H1 (cell line): ENCODE results near the gene DNAH10. TPM values are rescaled to one million over a fixed set of nuclear protein-coding genes. Genes with fewer than 3 reads are reported as not detected.

Experiments
- ATF2 ChIP-seq: IDR thresholded peaks from 2 replicates; pipeline ENCODE4 v1.6.1; 2012; ENCODE audit warnings: low read length, inconsistent platforms
- CBX5 ChIP-seq: fragments of 300-800, 300-1000 bp; sonication (generic); IDR thresholded peaks from 2 replicates; pipeline ENCODE4 v1.7.1; 2016; ENCODE audit warnings: antibody characterized with exemption, low read length, low read depth
- CBX8 ChIP-seq: fragments of 300-800, 300-1000 bp; sonication (generic); IDR thresholded peaks from 2 replicates; pipeline ENCODE4 v1.7.1; 2016; ENCODE audit warnings: low read depth, low read length, borderline replicate concordance
- GABPA ChIP-seq: IDR thresholded peaks from 2 replicates; pipeline ENCODE4 v1.6.1; 2011; ENCODE audit warnings: mild to moderate bottlenecking, low read length, moderate library complexity, borderline replicate concordance; ENCODE audit not compliant: insufficient read depth
- MAFK ChIP-seq: IDR thresholded peaks from 2 replicates; pipeline ENCODE4 v1.6.1; 2012; ENCODE audit warnings: low read depth, mild to moderate bottlenecking, improper control_type of control experiment, low read length
- SIN3A ChIP-seq, 2 experiments: IDR thresholded peaks in 1 of 2; conservative IDR thresholded peaks in 1 of 2; 2 replicates each; pipeline ENCODE4 v1.6.1; 2011 to 2012; ENCODE audit warnings: low read length in 2 of 2, improper control_type of control experiment in 1 of 2, low read depth in 1 of 2, mild to moderate bottlenecking in 1 of 2
- TEAD4 ChIP-seq: IDR thresholded peaks from 2 replicates; pipeline ENCODE4 v1.6.1; 2012; ENCODE audit warnings: low read depth, low read length, inconsistent platforms, mixed read lengths
- polyA plus RNA-seq, 7 experiments: library from polyadenylated mRNA; depleted of rRNA in 3 of 7; stranded (reverse) in 5 of 7; unstranded in 2 of 7; fragments of >200 nt in 5 of 7; fragments of 200-250 nt in 2 of 7; gene quantifications; 1 replicate in 5 of 7; 2 replicates in 1 of 7; 4 replicates in 1 of 7; pipeline versions ENCODE4 v1.2.1 to v1.2.3, GENCODE V29; 2011 to 2013; ENCODE audit warnings: missing spikeins in 2 of 7, mixed read lengths in 2 of 7
- total RNA-seq: library from RNA; stranded (reverse); fragmentation: NEBNext Ultra II Directional; extraction: Animal tissue kit (Norgen Biotek cat#: 25700); gene quantifications from 2 replicates; pipeline ENCODE4 v1.2.1, GENCODE V29; 2021

The DNAH10 gene
- total and polyA plus RNA-seq, 2 of the 8 experiments (the other 6 are each of a cell fraction or from before 2014, with no cell fraction given) = 0.02 to 0.24 TPM

- no peak for TF ChIP-seq ATF2
- TF ChIP-seq SIN3A (conservative IDR thresholded peaks at IDR 0.05 in 1 of 2, IDR thresholded peaks at IDR 0.05 in 1 of 2; ENCODE audit: low read depth in 1 of 2, low read length in 2 of 2) = no peak
- no peak for TF ChIP-seq MAFK
- no peak for TF ChIP-seq TEAD4
- TF ChIP-seq CBX8 = no peak
- TF ChIP-seq GABPA = no peak
- no peak for TF ChIP-seq CBX5
Observed at GRCh38 chr12:123733229-123733628, 28.9 kb upstream of the DNAH10 start (continued).
